Fibroblast of skin of right biceps (primary cell): Measurements from ENCODE around the gene TEX35.

Experiments
- DNase-seq: peaks from one replicate; pipeline ENCODE4 v3.0.0-alpha.2; 2013

TEX35 gene

DNA sequence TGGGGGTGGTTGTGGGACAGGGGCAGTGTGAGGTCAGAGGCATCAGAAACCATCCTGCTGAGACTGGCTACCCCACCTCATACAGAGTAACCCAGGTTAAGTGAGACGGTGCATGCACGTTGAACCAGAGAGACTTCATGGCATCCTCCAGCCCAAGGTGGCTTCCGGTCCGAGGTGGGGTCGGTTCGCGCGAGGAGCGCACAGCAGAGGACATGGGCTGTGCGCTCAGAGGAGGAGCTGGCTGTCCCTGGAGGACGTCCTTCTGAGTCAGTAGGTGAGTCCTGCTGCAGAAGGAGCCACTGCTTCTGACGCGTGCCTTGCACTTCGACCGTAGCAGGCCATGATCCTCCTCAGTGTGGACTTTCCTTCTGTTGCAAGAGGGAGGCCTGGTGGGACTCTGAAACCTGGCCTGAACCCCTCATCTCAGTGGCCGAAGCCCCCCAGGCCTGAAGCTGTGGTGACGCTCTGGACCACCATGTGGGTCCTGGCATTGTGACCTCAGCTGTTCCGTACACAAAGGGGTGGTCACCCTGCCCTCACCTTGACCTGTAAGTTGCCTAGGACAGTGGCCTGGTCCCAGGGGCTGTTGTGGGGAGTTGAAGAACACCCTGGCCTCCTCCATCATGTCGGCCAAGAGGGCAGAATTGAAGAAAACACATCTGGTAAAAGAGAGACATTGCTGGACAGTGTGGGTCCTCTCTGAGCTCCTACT lies at the start of gene TEX35:
TSS of gene TEX35 (plus strand) at position 544 of the 712 bp plus-strand sequence. CDS start at position 624, 80 bp downstream.
- no peak for DNase-seq

- no peak for DNase-seq
These were observed 48.8 kb upstream of the TEX35 start for GRCh38 chr1:178464141-178464540.

GRCh38 chr1:178464566-178464965 lies 48.3 kb upstream of the TEX35 start:
- DNase-seq, result no peak

GRCh38 chr1:178465011-178465410 lies 47.9 kb upstream of the TEX35 start:
- DNase-seq, result peak; percentile 80

GRCh38 chr1:178467837-178468236 lies 45.1 kb upstream of the TEX35 start:
- no peak for DNase-seq

DNA sequence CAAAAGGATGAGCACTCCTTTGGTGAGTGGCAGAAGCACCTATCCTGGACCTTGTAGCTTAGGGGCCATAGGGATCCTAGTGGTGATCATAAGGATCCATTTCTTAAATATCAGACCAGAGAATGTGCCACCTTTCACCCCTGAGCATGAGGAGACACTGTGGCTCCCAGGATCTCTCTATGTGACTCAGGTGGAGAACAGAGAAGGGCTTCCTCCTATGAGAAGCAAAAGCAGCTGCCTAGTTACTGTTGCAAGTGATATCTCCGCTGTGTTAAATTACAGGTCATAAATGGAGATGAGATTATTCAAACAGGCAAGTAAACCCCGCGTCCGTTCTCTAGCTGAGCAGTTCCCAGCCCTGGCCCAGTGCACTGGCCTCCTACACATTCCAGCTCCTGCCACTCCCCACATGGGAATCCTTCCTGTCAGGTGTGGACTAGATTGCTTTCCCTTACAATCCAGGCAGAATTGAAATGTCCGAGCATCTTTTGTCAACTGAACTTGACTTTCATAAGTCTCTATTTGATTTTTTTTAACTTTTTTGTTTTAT lies 42.4 kb upstream of the TEX35 start:
- no peak for DNase-seq

GRCh38 chr1:178472531-178472930 lies 40.4 kb upstream of the TEX35 start:
- no peak for DNase-seq

GRCh38 chr1:178477373-178477772 lies 35.5 kb upstream of the TEX35 start:
- no peak for DNase-seq

DNA sequence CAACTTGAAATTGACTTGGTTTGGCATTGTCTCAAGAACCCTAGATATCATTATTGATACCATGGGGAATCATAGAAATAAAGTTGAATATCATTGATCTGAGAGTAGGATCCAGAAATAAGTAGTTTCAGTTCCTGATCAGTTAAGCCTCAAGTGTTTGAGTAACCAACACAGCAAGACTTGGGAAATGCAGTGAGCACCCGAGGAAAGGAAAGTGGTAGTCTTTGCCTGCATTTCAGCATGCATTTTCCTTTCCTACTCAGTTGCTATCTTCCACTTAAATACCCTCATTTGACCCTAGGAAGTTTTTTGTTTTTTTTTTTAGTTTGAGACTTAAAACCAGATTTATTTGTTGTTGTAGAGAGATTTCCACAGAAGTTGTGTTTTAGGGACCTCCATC lies 35.1 kb upstream of the TEX35 start:
- DNase-seq, result no peak

DNA sequence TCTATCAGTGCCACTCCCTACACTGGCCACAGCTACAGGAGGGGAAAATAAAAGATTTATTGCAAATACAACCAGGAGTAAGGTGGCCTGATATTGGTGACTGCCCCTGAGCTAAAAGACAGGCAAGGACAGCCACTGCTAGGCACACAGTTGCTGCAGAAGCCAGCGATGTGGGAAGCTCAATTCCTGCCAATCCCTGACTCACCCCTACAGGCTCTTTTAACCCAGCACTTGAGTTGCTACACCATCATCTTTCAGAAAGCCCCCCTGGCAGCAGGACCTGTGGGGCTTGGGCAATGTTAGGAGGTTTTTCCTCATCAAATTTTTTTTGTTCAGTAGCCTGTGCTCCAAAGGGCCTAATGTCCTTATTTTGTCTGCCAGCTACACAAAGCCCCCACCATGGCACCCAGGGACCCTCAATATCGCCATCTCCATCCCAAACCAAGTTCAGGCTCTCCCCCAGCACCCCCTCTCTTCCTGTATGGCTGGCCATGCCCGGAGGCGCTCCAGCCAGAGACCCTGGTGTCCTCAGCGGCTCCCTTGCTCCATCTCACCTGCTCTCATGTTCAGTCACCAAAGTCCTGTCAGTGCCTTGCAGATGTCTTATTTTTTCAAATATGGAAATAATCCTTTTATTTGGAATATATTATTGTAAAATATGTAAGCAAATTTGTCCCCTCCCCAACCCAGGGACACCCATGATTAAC lies 29.5 kb upstream of the TEX35 start:
- no peak for DNase-seq

GRCh38 chr1:178484698-178485225 lies 28.1 kb upstream of the TEX35 start:
- no peak for DNase-seq

DNA sequence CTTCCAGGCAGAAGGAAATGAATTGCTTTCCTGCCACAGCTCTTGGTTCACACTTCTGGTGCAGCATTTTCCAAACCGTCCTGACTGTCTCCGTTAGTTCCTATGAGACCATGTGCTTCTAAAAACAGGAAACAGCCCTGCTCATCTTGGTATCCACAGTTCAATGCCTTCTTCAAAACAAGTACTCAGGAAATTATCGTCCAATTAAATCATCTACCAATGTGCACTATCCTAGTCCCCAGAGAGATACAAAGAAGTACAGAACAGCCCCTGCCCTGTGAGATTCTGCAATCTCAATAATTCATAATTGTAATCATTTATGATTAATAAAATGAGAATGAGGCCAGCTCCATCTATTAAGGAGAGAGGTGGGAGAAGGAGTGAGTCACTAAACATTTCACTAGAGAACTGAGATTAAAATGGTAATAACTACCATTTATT lies 27.3 kb upstream of the TEX35 start:
- peak; percentile 32 for DNase-seq

GRCh38 chr1:178486100-178487069 lies 26.5 kb upstream of the TEX35 start:
- no peak for DNase-seq

- no peak for DNase-seq
These were observed 25.8 kb upstream of the TEX35 start for GRCh38 chr1:178487070-178487615.

DNA sequence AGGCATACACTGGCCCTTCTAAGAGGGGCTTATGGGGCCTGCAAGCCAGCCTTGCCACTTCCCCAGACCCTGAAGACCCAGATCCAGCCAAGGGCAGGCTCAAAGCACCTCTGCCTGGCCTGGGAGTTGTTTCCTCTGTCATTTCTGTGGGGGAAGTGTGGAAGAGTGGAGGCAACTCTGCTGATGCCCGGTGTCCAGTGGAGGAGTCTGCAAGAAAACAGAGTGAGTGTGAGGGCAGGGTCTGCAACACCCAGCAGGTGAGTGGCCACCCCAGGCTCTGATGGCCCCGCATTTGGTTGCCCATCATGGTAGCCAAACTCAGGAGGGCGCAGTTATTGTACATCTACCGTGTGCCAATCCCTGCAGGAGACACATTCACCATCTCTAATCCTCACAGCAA lies 24.5 kb upstream of the TEX35 start:
- DNase-seq, result no peak

DNA sequence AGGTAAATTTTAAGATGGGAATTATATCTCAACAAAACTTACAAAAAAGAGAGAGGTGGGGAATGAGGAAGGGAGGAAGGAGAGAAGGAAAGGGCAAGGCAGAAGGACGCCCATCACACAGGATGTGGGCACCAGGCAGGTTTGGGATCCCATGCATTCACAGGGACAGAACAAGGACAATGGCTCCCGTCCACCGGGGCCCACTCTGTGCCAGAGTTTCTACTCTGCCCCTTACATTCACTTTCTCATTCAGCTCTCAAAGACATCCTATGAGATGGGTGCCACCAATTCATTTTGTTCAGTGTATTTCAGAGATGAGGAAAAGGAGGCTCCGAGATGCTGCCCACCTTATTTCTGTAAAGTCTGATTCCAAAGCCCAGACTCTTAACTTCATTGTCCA lies 23.5 kb upstream of the TEX35 start:
- DNase-seq, result no peak

- no peak for DNase-seq
These were observed 22.8 kb upstream of the TEX35 start for GRCh38 chr1:178490136-178490535.

DNA sequence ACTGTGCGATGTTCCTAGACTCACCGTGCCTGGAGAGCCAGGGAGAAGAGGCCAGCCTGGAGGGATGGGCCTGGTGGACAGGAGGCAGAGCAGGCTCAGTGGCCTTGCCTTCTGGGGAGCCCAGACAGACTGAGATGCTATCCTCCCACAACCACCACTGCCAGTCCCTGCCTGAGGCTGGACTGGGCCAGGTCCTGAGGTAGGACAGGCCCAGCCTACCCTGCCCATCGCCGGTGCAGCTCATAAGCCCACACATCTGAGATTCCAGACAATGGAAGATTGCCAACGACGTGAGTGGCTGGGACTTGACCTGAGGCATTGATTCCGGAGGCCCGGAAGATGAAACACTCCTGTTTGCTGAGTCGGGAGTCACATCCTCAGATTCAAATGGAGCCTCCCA lies 21.9 kb upstream of the TEX35 start:
- DNase-seq, result no peak

DNA sequence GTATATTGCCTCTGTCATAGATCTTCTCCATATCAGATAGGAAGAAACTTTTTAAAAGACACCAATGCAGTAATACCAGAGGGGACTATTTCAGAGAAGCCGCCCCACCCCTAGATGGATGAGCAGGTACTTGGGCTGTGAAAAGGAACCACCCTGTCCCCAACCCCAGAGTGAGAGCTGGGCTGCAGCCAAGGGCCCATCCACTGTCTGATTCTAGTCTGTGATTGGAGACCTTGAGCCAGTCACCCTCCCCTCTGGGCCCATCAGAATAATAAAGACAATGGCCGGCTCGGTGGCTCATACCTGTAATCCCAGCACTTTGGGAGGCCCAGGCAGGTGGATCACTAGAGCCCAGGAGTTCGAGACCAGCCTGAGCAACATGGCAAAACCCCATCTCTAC lies 21.2 kb upstream of the TEX35 start:
- no peak for DNase-seq

GRCh38 chr1:178492341-178492740 lies 20.6 kb upstream of the TEX35 start:
- DNase-seq, result no peak

DNA sequence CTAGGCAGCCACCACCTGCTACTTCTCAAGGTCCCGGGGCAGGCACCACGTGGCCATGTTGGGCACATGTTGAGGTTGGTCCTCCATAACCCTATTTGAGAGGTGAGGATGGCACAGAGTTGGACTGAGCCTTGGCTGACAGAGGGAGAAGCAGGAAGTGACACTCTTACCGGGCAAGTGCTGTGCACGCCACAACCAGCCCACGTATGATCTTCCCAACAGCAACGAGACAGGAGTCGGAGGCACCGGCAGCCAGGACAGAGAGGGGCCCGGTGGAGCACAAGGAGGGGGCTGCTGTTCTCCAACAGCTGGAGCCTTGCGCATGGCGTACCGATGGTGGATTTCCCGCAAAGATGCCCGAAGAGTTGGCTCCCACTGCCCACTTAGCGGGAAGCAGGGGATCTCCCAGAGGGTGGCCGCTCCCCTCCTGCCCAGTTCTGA lies 19.6 kb upstream of the TEX35 start:
- no peak for DNase-seq

DNA sequence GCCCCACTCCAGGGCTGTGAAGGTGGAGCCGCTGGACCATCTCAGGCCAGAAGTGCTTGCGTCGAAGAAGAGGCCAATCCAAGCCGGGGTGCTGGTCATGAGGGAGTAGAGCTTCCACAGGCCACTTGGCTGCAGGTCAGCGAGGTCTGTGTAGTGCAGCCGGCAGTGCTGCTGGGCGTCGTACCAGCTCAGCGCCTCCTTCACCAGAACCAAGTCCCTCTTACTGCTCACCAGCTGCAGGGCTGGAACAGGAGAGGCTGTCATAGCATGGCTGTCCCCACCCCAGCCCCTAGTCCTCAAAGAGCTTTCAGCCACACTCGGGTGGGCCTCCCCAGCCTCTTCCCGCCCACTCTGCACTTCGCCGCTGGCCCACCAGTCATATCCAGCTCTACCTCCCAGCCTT lies 18.3 kb upstream of the TEX35 start:
- DNase-seq, result no peak
